ENCODE measurements around the gene BSG. TPM values are rescaled to one million over a fixed set of nuclear protein-coding genes. Genes with fewer than 3 reads are reported as not detected.

BSG gene
- total RNA-seq, 4 donors from 2014 or later, result 303 to 400 (median 324) TPM

DNA sequence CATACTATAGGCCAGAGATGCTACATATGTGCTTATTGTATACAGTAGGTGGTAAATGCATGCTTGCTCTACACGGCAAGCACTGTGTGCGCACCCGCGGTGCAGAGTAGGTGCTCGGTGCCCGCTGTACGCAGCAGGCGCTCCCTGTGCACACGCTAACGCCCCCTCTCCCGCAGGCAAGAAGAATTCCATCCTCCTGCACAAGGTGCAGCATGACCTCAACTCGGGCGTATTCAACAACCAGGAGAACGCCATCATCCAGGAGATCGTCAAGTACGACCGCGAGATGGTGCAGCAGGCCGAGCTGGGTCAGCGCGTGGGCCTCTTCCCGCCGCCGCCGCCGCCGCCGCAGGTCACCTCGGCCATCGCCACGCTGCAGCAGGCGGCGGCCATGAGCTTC, 43.2 kb downstream of the BSG start:
- Histone ChIP-seq H3K4me3 (no peak overlapping the region), H3K9me3 (no peaks in the 10 kb centered on the region), H3K4me1 (peaks cover 0 to 20% (median 9%) of the 10 kb centered on the region in 4 donors), H3K27me3 (peaks cover 0 to 26% of the 10 kb centered on the region in 2 donors), H3K27ac (no peak overlapping the region), H3K36me3 (peaks cover 3 to 40% (median 23%) of the 10 kb centered on the region in 3 donors)
- no peak for DNase-seq (ENCODE audit: low spot score in 2 of 2)
- TF ChIP-seq EP300 (IDR thresholded peaks at IDR 0.05), result no peak
- no peak for TF ChIP-seq POLR2A (IDR thresholded peaks at IDR 0.05)
- TF ChIP-seq, protein P1, sequence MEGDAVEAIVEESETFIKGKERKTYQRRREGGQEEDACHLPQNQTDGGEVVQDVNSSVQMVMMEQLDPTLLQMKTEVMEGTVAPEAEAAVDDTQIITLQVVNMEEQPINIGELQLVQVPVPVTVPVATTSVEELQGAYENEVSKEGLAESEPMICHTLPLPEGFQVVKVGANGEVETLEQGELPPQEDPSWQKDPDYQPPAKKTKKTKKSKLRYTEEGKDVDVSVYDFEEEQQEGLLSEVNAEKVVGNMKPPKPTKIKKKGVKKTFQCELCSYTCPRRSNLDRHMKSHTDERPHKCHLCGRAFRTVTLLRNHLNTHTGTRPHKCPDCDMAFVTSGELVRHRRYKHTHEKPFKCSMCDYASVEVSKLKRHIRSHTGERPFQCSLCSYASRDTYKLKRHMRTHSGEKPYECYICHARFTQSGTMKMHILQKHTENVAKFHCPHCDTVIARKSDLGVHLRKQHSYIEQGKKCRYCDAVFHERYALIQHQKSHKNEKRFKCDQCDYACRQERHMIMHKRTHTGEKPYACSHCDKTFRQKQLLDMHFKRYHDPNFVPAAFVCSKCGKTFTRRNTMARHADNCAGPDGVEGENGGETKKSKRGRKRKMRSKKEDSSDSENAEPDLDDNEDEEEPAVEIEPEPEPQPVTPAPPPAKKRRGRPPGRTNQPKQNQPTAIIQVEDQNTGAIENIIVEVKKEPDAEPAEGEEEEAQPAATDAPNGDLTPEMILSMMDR (IDR thresholded peaks at IDR 0.05), result no peak
- WGBS, 2 donors, result 28 to 58% methylated on average over 11 to 30 of the region's 33 CpGs

DNA sequence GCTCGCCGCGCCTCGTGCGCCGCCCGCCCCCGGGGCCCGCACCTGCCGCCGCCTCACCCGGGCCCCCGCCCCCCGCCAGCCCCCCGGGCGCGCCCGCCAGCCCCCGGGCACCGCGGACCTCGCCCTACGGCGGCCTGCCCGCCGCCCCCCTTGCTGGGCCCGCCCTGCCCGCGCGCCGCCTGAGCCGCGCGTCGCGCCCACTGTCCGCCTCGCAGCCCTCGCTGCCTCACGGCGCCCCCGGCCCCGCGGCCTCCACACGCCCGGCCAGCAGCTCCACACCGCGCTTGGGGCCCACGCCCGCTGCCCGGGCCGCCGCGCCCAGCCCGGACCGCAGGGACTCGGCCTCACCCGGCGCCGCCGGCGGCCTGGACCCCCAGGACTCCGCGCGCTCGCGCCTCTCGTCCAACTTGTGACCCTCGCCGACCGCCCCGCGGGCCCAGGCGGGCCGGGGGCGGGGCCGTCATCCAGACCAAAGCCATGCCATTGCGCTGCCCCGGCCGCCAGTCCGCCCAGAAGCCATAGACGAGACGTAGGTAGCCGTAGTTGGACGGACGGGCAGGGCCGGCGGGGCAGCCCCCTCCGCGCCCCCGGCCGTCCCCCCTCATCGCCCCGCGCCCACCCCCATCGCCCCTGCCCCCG, 43.8 kb downstream of the BSG start:
- WGBS, 2 donors, result 28% methylated on average over 39 of the region's 97 CpGs; no CpG with 5 or more reads in 1 of the 2 donors
- no peak overlapping the region for H3K4me3 ChIP-seq
- DNase-seq (ENCODE audit: low spot score in 2 of 2), result no peak
- H3K9me3 ChIP-seq, result no peaks in the 10 kb centered on the region
- H3K36me3 ChIP-seq, result peaks cover 3 to 45% (median 23%) of the 10 kb centered on the region in 3 donors
- H3K4me1 ChIP-seq, result peaks cover 0 to 15% (median 4%) of the 10 kb centered on the region in 4 donors
- peaks cover 0 to 26% of the 10 kb centered on the region in 2 donors for H3K27me3 ChIP-seq
- H3K27ac ChIP-seq, result no peak overlapping the region
- TF ChIP-seq, protein P1 (IDR thresholded peaks at IDR 0.05), result no peak
- no peak for TF ChIP-seq POLR2A (IDR thresholded peaks at IDR 0.05)
- no peak for TF ChIP-seq EP300 (IDR thresholded peaks at IDR 0.05)

DNA sequence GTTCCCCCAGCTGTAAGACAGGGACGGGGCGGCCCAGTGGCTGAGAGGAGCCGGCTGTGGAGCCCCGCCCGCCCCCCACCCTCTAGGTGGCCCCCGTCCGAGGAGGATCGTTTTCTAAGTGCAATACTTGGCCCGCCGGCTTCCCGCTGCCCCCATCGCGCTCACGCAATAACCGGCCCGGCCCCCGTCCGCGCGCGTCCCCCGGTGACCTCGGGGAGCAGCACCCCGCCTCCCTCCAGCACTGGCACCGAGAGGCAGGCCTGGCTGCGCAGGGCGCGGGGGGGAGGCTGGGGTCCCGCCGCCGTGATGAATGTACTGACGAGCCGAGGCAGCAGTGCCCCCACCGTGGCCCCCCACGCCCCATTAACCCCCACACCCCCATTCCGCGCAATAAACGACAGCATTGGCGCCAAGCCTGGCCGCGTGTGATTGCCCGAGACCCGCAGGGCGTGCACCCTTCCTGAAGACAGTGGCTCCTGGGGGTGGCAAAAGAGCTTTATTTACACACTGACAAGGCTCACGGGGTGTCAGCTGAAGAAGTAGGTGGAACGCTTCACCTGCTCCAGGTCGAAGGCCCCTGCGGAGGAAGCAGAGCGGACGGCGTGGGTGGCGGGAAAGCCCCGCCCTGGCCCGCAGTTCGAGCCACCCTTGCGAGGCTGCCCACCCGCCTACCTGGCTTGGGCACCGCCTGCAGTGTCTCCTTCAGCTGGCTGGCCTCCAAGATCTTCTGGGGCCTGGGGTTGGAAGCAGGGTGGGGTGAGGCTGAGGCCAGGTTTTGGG, 44.5 kb downstream of the BSG start:
- WGBS, 2 donors, result 89% methylated on average over 36 to 46 of the region's 58 CpGs
- DNase-seq (ENCODE audit: low spot score in 2 of 2), result no peak
- peaks cover 3 to 53% (median 23%) of the 10 kb centered on the region in 3 donors for H3K36me3 ChIP-seq
- peaks cover 0 to 8% (median 0%) of the 10 kb centered on the region in 4 donors for H3K4me1 ChIP-seq
- no peaks in the 10 kb centered on the region for H3K9me3 ChIP-seq
- H3K27ac ChIP-seq, result no peak overlapping the region
- TF ChIP-seq EP300 (IDR thresholded peaks at IDR 0.05) (no peak), POLR2A (IDR thresholded peaks at IDR 0.05) (no peak)
- TF ChIP-seq, protein P1 (IDR thresholded peaks at IDR 0.05), result no peak
- H3K4me3 ChIP-seq, result no peak overlapping the region
- peaks cover 0 to 26% of the 10 kb centered on the region in 2 donors for H3K27me3 ChIP-seq

DNA sequence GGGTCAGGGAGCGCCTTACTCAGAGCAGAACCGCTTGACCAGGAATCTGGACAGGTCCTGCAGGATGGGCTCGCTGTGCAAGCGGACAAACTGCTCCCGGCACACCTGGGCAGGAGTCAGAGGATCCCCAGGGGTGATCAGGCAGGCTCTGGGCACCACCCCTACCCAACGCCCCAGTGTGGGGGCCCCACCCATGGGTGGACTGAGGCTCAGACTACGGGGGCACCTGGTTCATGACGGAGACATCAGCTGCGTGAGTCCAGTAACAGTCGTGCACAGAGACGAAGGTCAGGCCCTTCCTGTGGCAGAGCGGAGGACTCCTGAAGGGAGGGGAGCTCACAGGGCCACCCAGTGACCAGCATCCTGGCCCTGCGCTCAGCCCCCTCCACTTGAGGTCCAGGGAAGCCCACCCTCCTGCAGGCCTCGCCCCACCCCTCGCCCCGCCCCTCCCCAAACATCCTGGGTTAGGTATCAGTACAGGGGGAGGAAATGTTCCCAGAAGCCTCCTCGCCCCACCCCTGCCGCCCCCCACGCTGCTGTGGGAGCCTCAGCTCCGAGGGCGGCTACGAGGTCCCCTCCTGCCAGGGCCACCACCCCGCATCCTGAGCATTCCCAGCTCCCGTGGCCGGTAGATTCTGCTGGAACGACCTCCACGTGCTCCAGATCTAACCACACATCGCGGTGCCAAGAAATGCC, 45.3 kb downstream of the BSG start:
- H3K36me3 ChIP-seq, result peaks cover 3 to 60% (median 23%) of the 10 kb centered on the region in 3 donors
- 90% methylated on average over 24 to 25 of the region's 29 CpGs for WGBS, 2 donors

More for the DNA sequence above, 45.3 kb downstream of the BSG start:
- no peak for TF ChIP-seq EP300 (IDR thresholded peaks at IDR 0.05)
- TF ChIP-seq POLR2A (IDR thresholded peaks at IDR 0.05), result no peak
- TF ChIP-seq, protein P1 (IDR thresholded peaks at IDR 0.05), result no peak
- Histone ChIP-seq H3K4me1 (peaks cover 0 to 14% (median 0%) of the 10 kb centered on the region in 4 donors), H3K9me3 (no peaks in the 10 kb centered on the region), H3K27me3 (peaks cover 0 to 26% of the 10 kb centered on the region in 2 donors), H3K27ac (no peak overlapping the region), H3K4me3 (no peak overlapping the region)
- no peak for DNase-seq (ENCODE audit: low spot score in 2 of 2)
